GM12878 (cell line): ENCODE results near the gene OR5AR1. TPM values are rescaled to one million over a fixed set of nuclear protein-coding genes. Genes with fewer than 3 reads are reported as not detected.

Source experiments
- ATAC-seq: fragments of 200-7000 bp; cut with Tn5 transposase; 3 replicates; pipeline ENCODE4 v1.9.1; 2020; ENCODE audit warnings: mild to moderate bottlenecking, moderate library complexity
- BruUV-seq: library from RNA; stranded (reverse); fragments of 400-500 nt; replicated peaks from 2 replicates; lab custom pipeline; 2021; lab: Mats Ljungman, UMichigan
- CTCF ChIA-PET: fragments of 300-600 bp; sonication (Branson Sonifier 250); formaldehyde crosslinking; extraction: SDS; loops from one replicate; lab custom pipeline; 2021; ENCODE audit warnings: inconsistent platforms; lab: Yijun Ruan, JAX
- POLR2A ChIA-PET: fragments of 350-600 bp; formaldehyde crosslinking; extraction: SDS; loops from one replicate; lab custom pipeline; 2021; ENCODE audit warnings: inconsistent platforms; lab: Charles Lee
- RAD21 ChIA-PET: fragments of 300-600 bp; sonication (Branson Sonifier 250); formaldehyde crosslinking; loops from one replicate; lab custom pipeline; 2023; ENCODE audit warnings: antibody characterized with exemption; ENCODE audit not compliant: unreplicated experiment; lab: Charles Lee
- SMC1A ChIA-PET: fragments of 300-600 bp; sonication (Branson Sonifier 250); formaldehyde crosslinking; loops from one replicate; lab custom pipeline; 2023; ENCODE audit not compliant: unreplicated experiment, uncharacterized antibody; lab: Charles Lee
- DNase-seq: peaks from one replicate; pipeline ENCODE4 v3.0.0-alpha.2; 2011; ENCODE audit warnings: low read depth, low spot score
- FAIRE-seq: peaks from 3 replicates; lab custom pipeline; 2011; peaks lifted over from hg19 to GRCh38; lab: Jason Lieb, UNC
- H2AFZ ChIP-seq: 2 replicates; pipeline ENCODE4 v1.6.0; 2011; ENCODE audit warnings: low read depth, low read length, control low read depth; ENCODE audit not compliant: control insufficient read depth
- H3K27ac ChIP-seq: 2 replicates; pipeline ENCODE4 v1.5.1; 2011; ENCODE audit warnings: control low read depth; ENCODE audit not compliant: control insufficient read depth, insufficient read depth
- H3K27me3 ChIP-seq, 2 experiments: replicated peaks in 1 of 2; 2 replicates each; pipeline versions ENCODE4 v1.6.0 to v1.6.1; 2011; ENCODE audit warnings: low read length in 1 of 2; ENCODE audit not compliant: control insufficient read depth in 2 of 2, insufficient read depth in 2 of 2
- H3K36me3 ChIP-seq, 2 experiments: 2 replicates each; pipeline ENCODE4 v1.5.1; 2011; ENCODE audit warnings: low read length in 1 of 2; ENCODE audit not compliant: control insufficient read depth in 2 of 2, insufficient read depth in 2 of 2
- H3K4me1 ChIP-seq: 2 replicates; pipeline ENCODE4 v1.6.1; 2011; ENCODE audit warnings: mild to moderate bottlenecking, low read length, moderate library complexity, mixed read lengths; ENCODE audit not compliant: control insufficient read depth, insufficient read depth
- H3K4me2 ChIP-seq: 2 replicates; pipeline ENCODE4 v1.6.0; 2011; ENCODE audit warnings: control low read depth; ENCODE audit not compliant: control insufficient read depth, insufficient read depth
- H3K4me3 ChIP-seq: fragments of 200-600 bp; sonication (generic); 2 replicates; pipeline ENCODE4 v1.5.1; 2016
- H3K79me2 ChIP-seq: 2 replicates; pipeline ENCODE4 v1.6.0; 2011; ENCODE audit warnings: low read length; ENCODE audit not compliant: control insufficient read depth, insufficient read depth
- H3K9ac ChIP-seq: 2 replicates; pipeline ENCODE4 v1.8.0; 2011; ENCODE audit warnings: low read length, control low read depth, mixed read lengths; ENCODE audit not compliant: control insufficient read depth, insufficient read depth
- H3K9me3 ChIP-seq: replicated peaks from 3 replicates; pipeline ENCODE4 v1.5.1; 2011; ENCODE audit warnings: mild to moderate bottlenecking, low read length; ENCODE audit not compliant: control insufficient read depth, insufficient read depth
- H4K20me1 ChIP-seq: 2 replicates; pipeline ENCODE4 v1.6.0; 2011; ENCODE audit not compliant: control insufficient read depth, insufficient read depth
- CBX3 ChIP-seq: fragments of 200-600 bp; sonication (generic); IDR thresholded peaks from 2 replicates; pipeline ENCODE4 v1.6.1; 2016; ENCODE audit warnings: low read depth, borderline replicate concordance
- EED ChIP-seq: sonication (generic); IDR thresholded peaks from 2 replicates; pipeline ENCODE4 v1.6.1; 2016; ENCODE audit warnings: antibody characterized with exemption, low read depth
- ETV6 ChIP-seq, 2 experiments: fragments of 450-650 bp in 1 of 2; IDR thresholded peaks in 1 of 2; conservative IDR thresholded peaks in 1 of 2; 2 replicates each; pipeline ENCODE4 v1.6.1; 2014; ENCODE audit warnings: antibody characterized with exemption in 1 of 2, borderline replicate concordance in 1 of 2, low read depth in 1 of 2, mild to moderate bottlenecking in 1 of 2, moderate library complexity in 1 of 2
- FOXM1 ChIP-seq: IDR thresholded peaks from 2 replicates; pipeline ENCODE4 v1.6.1; 2012; ENCODE audit warnings: low read depth, mild to moderate bottlenecking, inconsistent platforms, low read length, moderate library complexity
- NFIC ChIP-seq: IDR thresholded peaks from 2 replicates; pipeline ENCODE4 v1.6.1; 2012; ENCODE audit warnings: low read depth, mild to moderate bottlenecking, inconsistent platforms, low read length, moderate library complexity
- NFYB ChIP-seq: IDR thresholded peaks from 2 replicates; pipeline ENCODE4 v1.6.1; 2011; ENCODE audit warnings: low read depth, mild to moderate bottlenecking, low read length, improper control_type of control experiment, moderate library complexity; ENCODE audit not compliant: insufficient read depth
- NR2C1 ChIP-seq: fragments of 450-650 bp; IDR thresholded peaks from 2 replicates; pipeline ENCODE4 v1.6.1; 2017; ENCODE audit warnings: antibody characterized with exemption, mild to moderate bottlenecking, moderate library complexity
- NR2C2 ChIP-seq: IDR thresholded peaks from 2 replicates; pipeline ENCODE4 v1.6.1; 2011; ENCODE audit warnings: borderline replicate concordance, low read depth; ENCODE audit not compliant: control insufficient read depth, insufficient read length
- POLR2A ChIP-seq: IDR thresholded peaks from 2 replicates; pipeline ENCODE4 v1.6.1; 2011; ENCODE audit warnings: low read depth, mild to moderate bottlenecking, low read length
- POLR2AphosphoS5 ChIP-seq: IDR thresholded peaks from 2 replicates; pipeline ENCODE4 v1.6.1; 2011; ENCODE audit warnings: mild to moderate bottlenecking, low read length, inconsistent platforms
- RFX5 ChIP-seq: IDR thresholded peaks from 2 replicates; pipeline ENCODE4 v1.6.1; 2011; ENCODE audit warnings: low read depth, low read length, improper control_type of control experiment
- SMC3 ChIP-seq: IDR thresholded peaks from 2 replicates; pipeline ENCODE4 v1.6.1; 2011; ENCODE audit warnings: low read length, improper control_type of control experiment, borderline replicate concordance
- SP1 ChIP-seq: IDR thresholded peaks from one replicate; pipeline ENCODE4 v1.6.1; 2011; ENCODE audit warnings: low read depth, low read length
- SPI1 ChIP-seq: IDR thresholded peaks from 2 replicates; pipeline ENCODE4 v1.6.1; 2011; ENCODE audit warnings: low read depth, mild to moderate bottlenecking, low read length, moderate library complexity, borderline replicate concordance; ENCODE audit not compliant: insufficient read depth
- STAT3 ChIP-seq: IDR thresholded peaks from 2 replicates; pipeline ENCODE4 v1.6.1; 2011; ENCODE audit warnings: low read depth, low read length, improper control_type of control experiment
- ZSCAN29 ChIP-seq: fragments of 450-650 bp; IDR thresholded peaks from 2 replicates; pipeline ENCODE4 v1.6.1; 2017; ENCODE audit warnings: mild to moderate bottlenecking, moderate library complexity
- WGBS: methylation state at CpG from one replicate; pipeline ENCODE4 v1.1.6; 2016; ENCODE audit warnings: low lambda C conversion rate; ENCODE audit not compliant: insufficient replicate concordance, insufficient coverage; ENCODE audit errors: missing lambda C conversion rate; 5-methylcytosine and 5-hydroxymethylcytosine counted together
- in situ Hi-C: fragments of 300-500 bp; cut with MboI; formaldehyde crosslinking; loops from 9 replicates; pipeline ENCODE4 v1.14.3; 2018; ENCODE audit warnings: mixed read lengths
- intact Hi-C: fragments of 100-400 bp; cut with micrococcal nuclease; formaldehyde crosslinking; loops from one replicate; pipeline ENCODE4 v1.14.2; 2022; ENCODE audit not compliant: unreplicated experiment
- polyA plus RNA-seq, 11 experiments: library from polyadenylated mRNA; depleted of rRNA in 4 of 11; unstranded in 6 of 11; stranded (reverse) in 5 of 11; fragments of >200 nt; fragmentation: Nextera tagmentation in 4 of 11; fragmentation: Illumina TruSeq in 1 of 11; extraction: Ambion mirVana in 4 of 11; extraction: Trizol in 1 of 11; gene quantifications; 1 replicate in 1 of 11; 2 replicates in 10 of 11; pipeline versions ENCODE4 v1.2.1 to v1.2.3, GENCODE V29; 2011 to 2016; ENCODE audit warnings: inconsistent platforms in 2 of 11, missing spikeins in 2 of 11, low read depth in 1 of 11
- total RNA-seq, 4 experiments: library from RNA; depleted of rRNA in 3 of 4; stranded (reverse); fragments of >200 nt in 3 of 4; fragmentation: Illumina TruSeq in 1 of 4; extraction: Trizol in 1 of 4; gene quantifications; 2 replicates each; pipeline versions ENCODE4 v1.2.1 to v1.2.3, GENCODE V29; 2013 to 2021
- TF ChIP-seq, protein P1 (sequence below): fragments of 450-650 bp; conservative IDR thresholded peaks from 2 replicates; pipeline ENCODE4 v1.6.1; 2017; ENCODE audit warnings: mild to moderate bottlenecking, moderate library complexity
- TF ChIP-seq, protein P2 (sequence below): IDR thresholded peaks from 2 replicates; pipeline ENCODE4 v1.6.1; 2012; ENCODE audit warnings: low read depth, low read length, improper control_type of control experiment
- TF ChIP-seq, protein P3 (sequence below): IDR thresholded peaks from 2 replicates; pipeline ENCODE4 v1.6.1; 2011; ENCODE audit warnings: borderline replicate concordance, low read depth, mild to moderate bottlenecking, moderate library complexity, low read length; ENCODE audit not compliant: insufficient read depth, poor library complexity, severe bottlenecking

Gene OR5AR1
- total and polyA plus RNA-seq, 10 of the 15 experiments (the other 5 are each of a cell fraction or from before 2014, with no cell fraction given) = not detected

- ATAC-seq (no peak), FAIRE-seq (no peak), DNase-seq (no peak)
- WGBS = 7% methylated on average over 3 of the region's 3 CpGs
- H3K4me1 ChIP-seq = no peaks in the 10 kb centered on the region
- H3K4me2 ChIP-seq = no peak overlapping the region
- no peak for TF ChIP-seq NR2C1
- no peak for TF ChIP-seq NFIC
- TF ChIP-seq, protein P1, sequence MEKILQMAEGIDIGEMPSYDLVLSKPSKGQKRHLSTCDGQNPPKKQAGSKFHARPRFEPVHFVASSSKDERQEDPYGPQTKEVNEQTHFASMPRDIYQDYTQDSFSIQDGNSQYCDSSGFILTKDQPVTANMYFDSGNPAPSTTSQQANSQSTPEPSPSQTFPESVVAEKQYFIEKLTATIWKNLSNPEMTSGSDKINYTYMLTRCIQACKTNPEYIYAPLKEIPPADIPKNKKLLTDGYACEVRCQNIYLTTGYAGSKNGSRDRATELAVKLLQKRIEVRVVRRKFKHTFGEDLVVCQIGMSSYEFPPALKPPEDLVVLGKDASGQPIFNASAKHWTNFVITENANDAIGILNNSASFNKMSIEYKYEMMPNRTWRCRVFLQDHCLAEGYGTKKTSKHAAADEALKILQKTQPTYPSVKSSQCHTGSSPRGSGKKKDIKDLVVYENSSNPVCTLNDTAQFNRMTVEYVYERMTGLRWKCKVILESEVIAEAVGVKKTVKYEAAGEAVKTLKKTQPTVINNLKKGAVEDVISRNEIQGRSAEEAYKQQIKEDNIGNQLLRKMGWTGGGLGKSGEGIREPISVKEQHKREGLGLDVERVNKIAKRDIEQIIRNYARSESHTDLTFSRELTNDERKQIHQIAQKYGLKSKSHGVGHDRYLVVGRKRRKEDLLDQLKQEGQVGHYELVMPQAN = no peak
- TF ChIP-seq ZSCAN29 = no peak
- TF ChIP-seq POLR2AphosphoS5 = no peak
- TF ChIP-seq NR2C2 = no peak
- no peak for TF ChIP-seq RFX5
- TF ChIP-seq NFYB = no peak
- no peak for TF ChIP-seq EED
- TF ChIP-seq ETV6 (conservative IDR thresholded peaks at IDR 0.05 in 1 of 2, IDR thresholded peaks at IDR 0.05 in 1 of 2; ENCODE audit: borderline replicate concordance in 1 of 2, low read depth in 1 of 2) = no peak
- TF ChIP-seq STAT3 = no peak
- TF ChIP-seq, protein P2, sequence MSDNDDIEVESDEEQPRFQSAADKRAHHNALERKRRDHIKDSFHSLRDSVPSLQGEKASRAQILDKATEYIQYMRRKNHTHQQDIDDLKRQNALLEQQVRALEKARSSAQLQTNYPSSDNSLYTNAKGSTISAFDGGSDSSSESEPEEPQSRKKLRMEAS = no peak
- TF ChIP-seq FOXM1 = no peak
- TF ChIP-seq SPI1 = no peak
- no peak for TF ChIP-seq POLR2A
- TF ChIP-seq, protein P3, sequence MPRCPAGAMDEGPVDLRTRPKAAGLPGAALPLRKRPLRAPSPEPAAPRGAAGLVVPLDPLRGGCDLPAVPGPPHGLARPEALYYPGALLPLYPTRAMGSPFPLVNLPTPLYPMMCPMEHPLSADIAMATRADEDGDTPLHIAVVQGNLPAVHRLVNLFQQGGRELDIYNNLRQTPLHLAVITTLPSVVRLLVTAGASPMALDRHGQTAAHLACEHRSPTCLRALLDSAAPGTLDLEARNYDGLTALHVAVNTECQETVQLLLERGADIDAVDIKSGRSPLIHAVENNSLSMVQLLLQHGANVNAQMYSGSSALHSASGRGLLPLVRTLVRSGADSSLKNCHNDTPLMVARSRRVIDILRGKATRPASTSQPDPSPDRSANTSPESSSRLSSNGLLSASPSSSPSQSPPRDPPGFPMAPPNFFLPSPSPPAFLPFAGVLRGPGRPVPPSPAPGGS = no peak
- TF ChIP-seq CBX3 = no peak
- no peak for TF ChIP-seq SP1
- no peak for TF ChIP-seq SMC3
- intact Hi-C loops (no loop called here), in situ Hi-C loops (no loop called here)
- ChIA-PET CTCF (no interaction called here), POLR2A (no interaction called here), RAD21 (no interaction called here), SMC1A (no interaction called here)
- H3K36me3 ChIP-seq = no peaks in the 10 kb centered on the region
- H3K9ac ChIP-seq = no peak overlapping the region
- BruUV-seq = no TSS peak
- H2AFZ ChIP-seq = no peak overlapping the region
- H3K4me3 ChIP-seq = no peak overlapping the region
- no peak overlapping the region for H3K27ac ChIP-seq
- H4K20me1 ChIP-seq = no peaks in the 10 kb centered on the region
- H3K9me3 ChIP-seq = no peaks in the 10 kb centered on the region
- H3K79me2 ChIP-seq = no peaks in the 10 kb centered on the region
- H3K27me3 ChIP-seq = no peaks in the 10 kb centered on the region
These were observed 3.7 kb upstream of the OR5AR1 start for GRCh38 chr11:56659755-56660154.
